ENCODE data around the gene PDE7B.

DNA sequence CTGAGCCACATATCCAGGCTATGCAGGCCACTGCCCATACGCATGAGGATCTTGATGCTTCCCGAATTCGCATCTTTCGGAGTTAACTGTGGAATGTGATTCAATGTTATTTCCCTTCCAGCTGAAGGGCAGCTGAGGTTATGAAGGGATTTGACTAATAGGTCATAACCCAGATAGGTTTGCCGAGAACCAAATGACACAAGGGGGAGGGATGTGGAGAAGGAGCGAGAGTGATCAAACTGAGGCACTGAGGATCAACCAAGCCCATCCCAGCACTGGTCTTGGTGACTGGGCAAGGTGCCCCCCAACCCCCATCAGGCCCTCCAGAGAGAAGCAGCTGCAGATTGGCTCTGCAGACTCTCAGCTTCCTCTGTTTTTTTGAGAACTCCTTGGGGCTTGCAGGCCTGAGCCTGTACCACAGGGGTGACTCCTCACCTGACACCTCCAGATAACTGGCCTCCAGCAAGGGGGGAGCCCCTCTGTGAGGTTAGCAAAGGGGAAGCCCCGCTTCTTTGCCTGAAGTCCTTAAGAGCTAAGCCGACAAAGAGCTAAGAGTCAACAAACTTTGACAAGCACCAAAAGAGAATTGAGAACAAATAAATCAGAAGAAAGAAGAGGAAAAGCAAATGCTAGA is 185.9 kb downstream of the PDE7B start:
- TF ChIP-seq, protein P1, sequence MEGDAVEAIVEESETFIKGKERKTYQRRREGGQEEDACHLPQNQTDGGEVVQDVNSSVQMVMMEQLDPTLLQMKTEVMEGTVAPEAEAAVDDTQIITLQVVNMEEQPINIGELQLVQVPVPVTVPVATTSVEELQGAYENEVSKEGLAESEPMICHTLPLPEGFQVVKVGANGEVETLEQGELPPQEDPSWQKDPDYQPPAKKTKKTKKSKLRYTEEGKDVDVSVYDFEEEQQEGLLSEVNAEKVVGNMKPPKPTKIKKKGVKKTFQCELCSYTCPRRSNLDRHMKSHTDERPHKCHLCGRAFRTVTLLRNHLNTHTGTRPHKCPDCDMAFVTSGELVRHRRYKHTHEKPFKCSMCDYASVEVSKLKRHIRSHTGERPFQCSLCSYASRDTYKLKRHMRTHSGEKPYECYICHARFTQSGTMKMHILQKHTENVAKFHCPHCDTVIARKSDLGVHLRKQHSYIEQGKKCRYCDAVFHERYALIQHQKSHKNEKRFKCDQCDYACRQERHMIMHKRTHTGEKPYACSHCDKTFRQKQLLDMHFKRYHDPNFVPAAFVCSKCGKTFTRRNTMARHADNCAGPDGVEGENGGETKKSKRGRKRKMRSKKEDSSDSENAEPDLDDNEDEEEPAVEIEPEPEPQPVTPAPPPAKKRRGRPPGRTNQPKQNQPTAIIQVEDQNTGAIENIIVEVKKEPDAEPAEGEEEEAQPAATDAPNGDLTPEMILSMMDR (IDR thresholded peaks at IDR 0.05) = no peak
- no peak for TF ChIP-seq POLR2A (IDR thresholded peaks at IDR 0.05)
- no peak for TF ChIP-seq EP300 (IDR thresholded peaks at IDR 0.05)
- peak; percentile 9 for TF ChIP-seq POLR2AphosphoS5 (IDR thresholded peaks at IDR 0.05)
